ENCODE results near the gene SMIM38. TPM values are rescaled to one million over a fixed set of nuclear protein-coding genes. Genes with fewer than 3 reads are reported as not detected.

Gene SMIM38
- total and polyA plus RNA-seq, 2 of the 4 experiments (the other 2 are of a cell fraction): under 0.01 to 0.05 TPM

DNA sequence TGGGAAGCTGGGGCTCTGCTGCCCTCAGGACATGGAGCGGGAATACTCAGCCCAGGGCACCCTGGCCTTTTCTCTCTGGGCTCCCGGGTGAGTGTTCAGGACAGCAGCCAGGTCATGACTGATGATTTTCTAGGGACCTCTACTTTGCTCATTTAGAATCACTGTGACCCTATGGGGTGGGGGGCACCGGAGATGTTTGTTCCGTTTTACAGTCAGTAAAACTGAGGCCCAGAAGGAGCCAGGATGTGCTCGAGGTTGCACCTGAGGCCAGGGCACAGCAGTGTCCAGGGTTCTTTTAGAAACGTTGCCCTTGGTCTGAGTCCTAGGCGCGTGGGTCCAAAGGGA lies 48.1 kb downstream of the SMIM38 start:
- peaks cover 31% of the 10 kb centered on the region for H3K27me3 ChIP-seq (ENCODE audit: control insufficient read depth, insufficient read depth, low read length)
- no peak overlapping the region for H3K18ac ChIP-seq (ENCODE audit: low read depth, low read length)
- BruUV-seq (replicated peaks): no TSS peak
- intact Hi-C loops (cut with micrococcal nuclease): no loop called here
- no peak overlapping the region for H3K4ac ChIP-seq (ENCODE audit: low read depth, low read length)
- no peak overlapping the region for H3K4me2 ChIP-seq (ENCODE audit: low read depth, low read length)
- no peak overlapping the region for H4K5ac ChIP-seq (ENCODE audit: low read depth, low read length)
- H4K8ac ChIP-seq (ENCODE audit: low read depth in 2 of 2, low read length in 2 of 2): no peak overlapping the region
- no peak overlapping the region for H3K9ac ChIP-seq (ENCODE audit: low read depth, low read length)
- H3K9me3 ChIP-seq (ENCODE audit: control insufficient read depth, insufficient read depth, low read length): peaks cover 4% of the 10 kb centered on the region
- ATAC-seq (ENCODE audit: low read depth) (no peak), DNase-seq (no peak)
- TF ChIP-seq RAD21 (IDR thresholded peaks at IDR 0.05; ENCODE audit: low read length): no peak
- TF ChIP-seq RFX5 (IDR thresholded peaks at IDR 0.05; ENCODE audit: low read depth, low read length): no peak
- no peak for TF ChIP-seq MAFK (IDR thresholded peaks at IDR 0.05; ENCODE audit: low read depth, low read length)
- TF ChIP-seq BHLHE40 (IDR thresholded peaks at IDR 0.05; ENCODE audit: low read depth, low read length): no peak
- TF ChIP-seq CEBPB (IDR thresholded peaks at IDR 0.05; ENCODE audit: low read depth, low read length): no peak
- TF ChIP-seq NFE2L2 (IDR thresholded peaks at IDR 0.05; ENCODE audit: low read depth, low read length): no peak
- no peak for TF ChIP-seq ELK1 (IDR thresholded peaks at IDR 0.05; ENCODE audit: borderline replicate concordance, low read depth, low read length)
- no peak for TF ChIP-seq USF2 (IDR thresholded peaks at IDR 0.05; ENCODE audit: low read depth, low read length)
- TF ChIP-seq, protein P1, sequence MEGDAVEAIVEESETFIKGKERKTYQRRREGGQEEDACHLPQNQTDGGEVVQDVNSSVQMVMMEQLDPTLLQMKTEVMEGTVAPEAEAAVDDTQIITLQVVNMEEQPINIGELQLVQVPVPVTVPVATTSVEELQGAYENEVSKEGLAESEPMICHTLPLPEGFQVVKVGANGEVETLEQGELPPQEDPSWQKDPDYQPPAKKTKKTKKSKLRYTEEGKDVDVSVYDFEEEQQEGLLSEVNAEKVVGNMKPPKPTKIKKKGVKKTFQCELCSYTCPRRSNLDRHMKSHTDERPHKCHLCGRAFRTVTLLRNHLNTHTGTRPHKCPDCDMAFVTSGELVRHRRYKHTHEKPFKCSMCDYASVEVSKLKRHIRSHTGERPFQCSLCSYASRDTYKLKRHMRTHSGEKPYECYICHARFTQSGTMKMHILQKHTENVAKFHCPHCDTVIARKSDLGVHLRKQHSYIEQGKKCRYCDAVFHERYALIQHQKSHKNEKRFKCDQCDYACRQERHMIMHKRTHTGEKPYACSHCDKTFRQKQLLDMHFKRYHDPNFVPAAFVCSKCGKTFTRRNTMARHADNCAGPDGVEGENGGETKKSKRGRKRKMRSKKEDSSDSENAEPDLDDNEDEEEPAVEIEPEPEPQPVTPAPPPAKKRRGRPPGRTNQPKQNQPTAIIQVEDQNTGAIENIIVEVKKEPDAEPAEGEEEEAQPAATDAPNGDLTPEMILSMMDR (conservative IDR thresholded peaks at IDR 0.05; ENCODE audit: low read depth, low read length): no peak
- no peak for TF ChIP-seq POLR2A (IDR thresholded peaks at IDR 0.05; ENCODE audit: low read depth, low read length)
- no peak for TF ChIP-seq SMC3 (IDR thresholded peaks at IDR 0.05; ENCODE audit: low read depth, low read length)
- no peak for TF ChIP-seq FOS (IDR thresholded peaks at IDR 0.05; ENCODE audit: low read depth, low read length)
- TF ChIP-seq RCOR1 (IDR thresholded peaks at IDR 0.05; ENCODE audit: insufficient replicate concordance, low read length): no peak
- no peak for TF ChIP-seq MAZ (IDR thresholded peaks at IDR 0.05; ENCODE audit: borderline replicate concordance, low read depth, low read length)
- no peak for TF ChIP-seq MXI1 (IDR thresholded peaks at IDR 0.05; ENCODE audit: borderline replicate concordance, low read depth, low read length)
- no peak for TF ChIP-seq CHD1 (IDR thresholded peaks at IDR 0.05; ENCODE audit: low read depth, low read length)
- H3K23ac ChIP-seq (ENCODE audit: low read depth, low read length): no peak overlapping the region
- no peaks in the 10 kb centered on the region for H3K79me1 ChIP-seq (ENCODE audit: low read depth in 1 of 2, low read length in 2 of 2)
- no peak overlapping the region for H2BK120ac ChIP-seq (ENCODE audit: low read depth, low read length)
- dilution Hi-C loops (cut with HindIII; ENCODE audit: low sequenced_read_pairs, unreplicated experiment): no loop called here
- H3K14ac ChIP-seq (replicated peaks; ENCODE audit: low read depth, low read length): no peak overlapping the region
- H2BK5ac ChIP-seq (ENCODE audit: low read depth, low read length, poor library complexity, severe bottlenecking): no peak overlapping the region
- H3K4me1 ChIP-seq (ENCODE audit: control insufficient read depth, insufficient read depth, low read length): no peaks in the 10 kb centered on the region; the same call in 1 of the 2 replicates
- no peak overlapping the region for H2AFZ ChIP-seq (replicated peaks; ENCODE audit: low read length, poor library complexity)
- no peaks in the 10 kb centered on the region for H3K36me3 ChIP-seq (ENCODE audit: control insufficient read depth, insufficient read depth, low read length)
- 90% methylated on average over 5 of the region's 8 CpGs; no CpG with 5 or more reads in 1 of the 2 experiments for WGBS, 2 experiments (ENCODE audit: extremely low coverage in 2 of 2, insufficient read length in 1 of 2)
- no peak overlapping the region for H2BK20ac ChIP-seq (ENCODE audit: low read depth, low read length)
- H4K20me1 ChIP-seq (ENCODE audit: insufficient read depth, low read length): no peaks in the 10 kb centered on the region; the same call in 1 of the 2 replicates
- H4K91ac ChIP-seq (ENCODE audit: insufficient read depth, low read depth, low read length): no peak overlapping the region
- no peak overlapping the region for H3K27ac ChIP-seq (ENCODE audit: insufficient read depth, low read length)
- no peak overlapping the region for H3K4me3 ChIP-seq (ENCODE audit: insufficient read depth, low read depth, low read length)
- H2AK5ac ChIP-seq (ENCODE audit: low read depth, low read length): no peak overlapping the region
- ChIA-PET CTCF (no interaction called here), POLR2A (ENCODE audit: unreplicated experiment) (no interaction called here)
- no peak overlapping the region for H2BK15ac ChIP-seq (ENCODE audit: low read depth, low read length)
- no peak overlapping the region for H3K56ac ChIP-seq (ENCODE audit: extremely low read depth, insufficient read depth, low read length)
- H3K9me1 ChIP-seq (ENCODE audit: insufficient read depth, low read length): no peaks in the 10 kb centered on the region
- no peak overlapping the region for H2AK9ac ChIP-seq (replicated peaks; ENCODE audit: low read depth, low read length, poor library complexity)
- in situ Hi-C loops (cut with MboI; ENCODE audit: low sequenced_read_pairs): no loop called here

Measured in IMR-90 (cell line).